Muscle layer of colon (tissue), 2 donors: Measurements from ENCODE around the gene TP53I3.

Experiments
- H3K27ac ChIP-seq: one replicate; pipeline ENCODE4 v1.7.0; 2013; ENCODE audit warnings: low read depth, mild to moderate bottlenecking, low read length, moderate library complexity
- H3K27me3 ChIP-seq, 2 donors: one replicate each; pipeline ENCODE4 v1.7.0; 2013; ENCODE audit warnings: low read length in 2 of 2, mild to moderate bottlenecking in 2 of 2; ENCODE audit not compliant: insufficient read depth in 2 of 2, control insufficient read depth in 1 of 2
- H3K36me3 ChIP-seq: one replicate; pipeline ENCODE4 v1.7.0; 2013; ENCODE audit warnings: mild to moderate bottlenecking, low read length; ENCODE audit not compliant: insufficient read depth
- H3K4me1 ChIP-seq: one replicate; pipeline ENCODE4 v1.7.0; 2013; ENCODE audit warnings: mild to moderate bottlenecking, low read length; ENCODE audit not compliant: insufficient read depth
- H3K4me3 ChIP-seq, 2 donors: one replicate each; pipeline ENCODE4 v1.7.0; 2013; ENCODE audit warnings: low read length in 2 of 2, low read depth in 1 of 2, mild to moderate bottlenecking in 1 of 2, moderate library complexity in 1 of 2
- H3K9ac ChIP-seq: one replicate; pipeline ENCODE4 v1.7.0; 2013; ENCODE audit warnings: low read length
- H3K9me3 ChIP-seq: one replicate; pipeline ENCODE4 v1.7.0; 2013; ENCODE audit warnings: mild to moderate bottlenecking, low read length
- donor health status: abdominal sarcoma.
- donor health status: Adenocarcinoma of cecum.

The TP53I3 gene

GRCh38 chr2:24084386-24085199 lies at the start of gene TP53I3:
Gene TP53I3, minus strand, starts transcription at chr2:24084834. Its CDS starts 508 bp downstream, at chr2:24084326.
- H3K9me3 ChIP-seq: no peaks in the 10 kb centered on the region
- H3K27ac ChIP-seq: peak within 1 kb of the TSS; percentile 99
- peak within 1 kb of the TSS; percentile 85 for H3K9ac ChIP-seq
- peaks cover 16% of the 10 kb centered on the region for H3K4me1 ChIP-seq
- H3K4me3 ChIP-seq: peak within 1 kb of the TSS; percentile 74 to 96
- peaks cover 20% of the 10 kb centered on the region for H3K36me3 ChIP-seq
- H3K27me3 ChIP-seq: no peaks in the 10 kb centered on the region

DNA sequence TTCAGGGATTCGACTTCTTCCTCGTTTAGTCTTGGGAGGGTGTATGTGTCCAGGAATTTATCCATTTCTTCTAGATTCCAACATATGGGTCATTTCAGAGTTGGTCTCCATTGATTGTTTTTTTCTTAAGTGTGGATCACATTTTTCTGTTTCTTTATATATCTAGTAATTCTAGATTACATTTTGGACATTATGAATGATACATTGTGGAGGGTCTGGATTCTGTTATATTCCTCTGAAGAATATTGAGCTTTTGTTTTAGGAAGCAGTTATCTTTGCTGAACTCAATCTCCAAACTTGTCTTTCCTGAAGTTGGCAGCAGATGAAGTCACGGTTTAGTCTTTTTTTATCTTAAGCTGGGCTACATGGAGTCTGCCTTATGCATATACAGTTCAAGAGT lies 47.9 kb upstream of the TP53I3 start:
- Histone ChIP-seq H3K9ac (no peak overlapping the region), H3K4me3 (no peak overlapping the region), H3K9me3 (no peaks in the 10 kb centered on the region), H3K36me3 (no peaks in the 10 kb centered on the region), H3K4me1 (no peaks in the 10 kb centered on the region), H3K27ac (no peak overlapping the region), H3K27me3 (no peaks in the 10 kb centered on the region)

DNA sequence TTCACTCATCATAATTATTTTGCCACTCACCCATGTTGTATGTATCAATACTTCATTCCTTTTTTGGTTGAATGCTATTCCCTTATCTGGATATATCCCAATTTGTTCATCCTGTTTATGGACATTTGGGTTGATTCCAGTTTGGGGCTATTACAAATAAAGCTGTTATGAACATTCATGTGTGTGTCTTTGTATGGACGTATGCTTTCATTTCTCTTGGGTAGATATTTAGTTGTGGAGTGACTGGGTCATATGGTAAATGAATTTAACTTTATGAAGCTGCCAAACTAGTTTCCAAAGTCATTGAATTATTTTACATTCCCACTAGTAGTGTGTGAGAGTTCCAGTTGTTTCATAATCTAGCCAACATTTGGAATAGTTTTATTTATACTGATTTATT lies 41.3 kb upstream of the TP53I3 start:
- Histone ChIP-seq H3K9ac (no peak overlapping the region), H3K27me3 (no peaks in the 10 kb centered on the region), H3K9me3 (no peaks in the 10 kb centered on the region)

GRCh38 chr2:24123922-24124580 lies 39.4 kb upstream of the TP53I3 start:
- no peaks in the 10 kb centered on the region for H3K9me3 ChIP-seq
- no peaks in the 10 kb centered on the region for H3K36me3 ChIP-seq
- H3K4me1 ChIP-seq: peaks cover 19% of the 10 kb centered on the region
- peak overlapping the region; percentile 87 for H3K27ac ChIP-seq
- H3K9ac ChIP-seq: peak overlapping the region; percentile 63
- peak overlapping the region; percentile 66 to 84 for H3K4me3 ChIP-seq
- H3K27me3 ChIP-seq: no peaks in the 10 kb centered on the region

More for the DNA sequence above, 41.3 kb upstream of the TP53I3 start:
- no peak overlapping the region for H3K27ac ChIP-seq
- peaks cover 19% of the 10 kb centered on the region for H3K4me1 ChIP-seq
- no peak overlapping the region for H3K4me3 ChIP-seq
- no peaks in the 10 kb centered on the region for H3K36me3 ChIP-seq

GRCh38 chr2:24123195-24123921 lies 38.7 kb upstream of the TP53I3 start, which contains the start of the genes FAM228B and PFN4:
Gene FAM228B, plus strand, starts transcription at chr2:24123469. Its CDS starts 893 bp downstream, at chr2:24124362.
Gene PFN4, minus strand, starts transcription at chr2:24123334. Its CDS starts 799 bp downstream, at chr2:24122535.
- Histone ChIP-seq H3K27me3 (no peaks in the 10 kb centered on the region), H3K9ac (peak within 1 kb of the TSS; percentile 78), H3K9me3 (no peaks in the 10 kb centered on the region), H3K27ac (peak within 1 kb of the TSS; percentile 87), H3K4me3 (peak within 1 kb of the TSS; percentile 66 to 84), H3K4me1 (peaks cover 19% of the 10 kb centered on the region), H3K36me3 (no peaks in the 10 kb centered on the region)

- no peaks in the 10 kb centered on the region for H3K27me3 ChIP-seq
- peaks cover 19% of the 10 kb centered on the region for H3K4me1 ChIP-seq
- peak overlapping the region; percentile 87 for H3K27ac ChIP-seq
- peak overlapping the region; percentile 66 to 84 for H3K4me3 ChIP-seq
- H3K9me3 ChIP-seq: no peaks in the 10 kb centered on the region
- H3K9ac ChIP-seq: peak overlapping the region; percentile 78
- H3K36me3 ChIP-seq: no peaks in the 10 kb centered on the region
Observed at GRCh38 chr2:24122366-24123194, 37.9 kb upstream of the TP53I3 start.

- no peak overlapping the region for H3K4me3 ChIP-seq
- H3K9ac ChIP-seq: no peak overlapping the region
- no peaks in the 10 kb centered on the region for H3K9me3 ChIP-seq
- no peaks in the 10 kb centered on the region for H3K27me3 ChIP-seq
- no peaks in the 10 kb centered on the region for H3K36me3 ChIP-seq
- H3K27ac ChIP-seq: no peak overlapping the region
- H3K4me1 ChIP-seq: peaks cover 19% of the 10 kb centered on the region
Observed at GRCh38 chr2:24121469-24121868, 36.8 kb upstream of the TP53I3 start.

- Histone ChIP-seq H3K27ac (no peak overlapping the region), H3K4me1 (peaks cover 19% of the 10 kb centered on the region), H3K9me3 (no peaks in the 10 kb centered on the region), H3K4me3 (no peak overlapping the region), H3K9ac (no peak overlapping the region), H3K27me3 (no peaks in the 10 kb centered on the region), H3K36me3 (no peaks in the 10 kb centered on the region)
Observed at GRCh38 chr2:24121066-24121465, 36.4 kb upstream of the TP53I3 start.

DNA sequence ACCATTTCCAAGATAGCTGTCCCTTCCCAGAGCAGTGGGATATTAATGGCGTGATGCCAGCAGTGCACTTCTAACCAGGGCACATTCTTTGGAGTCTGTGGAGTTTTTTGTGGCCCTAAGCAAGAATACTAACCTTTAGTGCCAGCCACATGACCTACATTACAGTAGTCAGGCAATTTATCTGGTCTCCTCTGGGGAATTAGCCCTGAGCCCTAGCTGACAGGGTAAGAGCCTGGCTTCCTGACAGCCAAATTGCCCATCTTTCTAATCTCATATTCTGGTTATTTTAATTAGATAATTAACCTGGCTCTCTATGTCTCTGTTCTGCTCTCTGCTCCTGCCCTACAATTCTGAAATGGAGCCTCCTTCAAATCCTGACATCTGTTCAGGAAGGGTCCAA lies 33.3 kb upstream of the TP53I3 start:
- Histone ChIP-seq H3K9ac (no peak overlapping the region), H3K4me3 (no peak overlapping the region), H3K9me3 (no peaks in the 10 kb centered on the region), H3K27me3 (no peaks in the 10 kb centered on the region), H3K27ac (no peak overlapping the region), H3K4me1 (peaks cover 5% of the 10 kb centered on the region), H3K36me3 (no peaks in the 10 kb centered on the region)

DNA sequence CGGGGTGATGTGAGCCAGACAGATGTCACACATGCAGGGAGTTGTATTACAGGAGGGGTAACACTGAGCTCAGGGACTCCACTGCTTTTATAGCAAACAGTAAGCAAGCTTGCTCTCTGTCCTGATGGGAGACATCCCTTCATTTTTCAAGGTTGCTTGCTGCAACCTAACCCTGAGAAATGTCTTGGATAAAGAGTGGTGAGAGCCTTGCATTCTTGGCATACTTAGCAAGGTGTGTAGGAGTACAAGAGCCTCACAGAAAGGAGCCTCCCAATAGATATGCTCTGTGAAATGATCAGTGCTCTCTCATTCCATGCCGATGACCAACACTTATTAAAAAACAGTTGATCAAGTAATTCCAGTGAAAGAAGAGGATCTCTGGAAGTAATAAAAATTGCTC lies 30.4 kb upstream of the TP53I3 start:
- H3K4me3 ChIP-seq: no peak overlapping the region
- no peak overlapping the region for H3K9ac ChIP-seq
- H3K9me3 ChIP-seq: no peaks in the 10 kb centered on the region
- no peaks in the 10 kb centered on the region for H3K36me3 ChIP-seq
- H3K27me3 ChIP-seq: no peaks in the 10 kb centered on the region
- no peaks in the 10 kb centered on the region for H3K4me1 ChIP-seq
- no peak overlapping the region for H3K27ac ChIP-seq
